ENCODE results near the gene RANBP10. TPM values are rescaled to one million over a fixed set of nuclear protein-coding genes. Genes with fewer than 3 reads are reported as not detected.

Gene RANBP10
- total and polyA plus RNA-seq, 2 of the 13 experiments (the other 11 are each of a cell fraction or from before 2014, with no cell fraction given) = 9.2 to 22.7 TPM

DNA sequence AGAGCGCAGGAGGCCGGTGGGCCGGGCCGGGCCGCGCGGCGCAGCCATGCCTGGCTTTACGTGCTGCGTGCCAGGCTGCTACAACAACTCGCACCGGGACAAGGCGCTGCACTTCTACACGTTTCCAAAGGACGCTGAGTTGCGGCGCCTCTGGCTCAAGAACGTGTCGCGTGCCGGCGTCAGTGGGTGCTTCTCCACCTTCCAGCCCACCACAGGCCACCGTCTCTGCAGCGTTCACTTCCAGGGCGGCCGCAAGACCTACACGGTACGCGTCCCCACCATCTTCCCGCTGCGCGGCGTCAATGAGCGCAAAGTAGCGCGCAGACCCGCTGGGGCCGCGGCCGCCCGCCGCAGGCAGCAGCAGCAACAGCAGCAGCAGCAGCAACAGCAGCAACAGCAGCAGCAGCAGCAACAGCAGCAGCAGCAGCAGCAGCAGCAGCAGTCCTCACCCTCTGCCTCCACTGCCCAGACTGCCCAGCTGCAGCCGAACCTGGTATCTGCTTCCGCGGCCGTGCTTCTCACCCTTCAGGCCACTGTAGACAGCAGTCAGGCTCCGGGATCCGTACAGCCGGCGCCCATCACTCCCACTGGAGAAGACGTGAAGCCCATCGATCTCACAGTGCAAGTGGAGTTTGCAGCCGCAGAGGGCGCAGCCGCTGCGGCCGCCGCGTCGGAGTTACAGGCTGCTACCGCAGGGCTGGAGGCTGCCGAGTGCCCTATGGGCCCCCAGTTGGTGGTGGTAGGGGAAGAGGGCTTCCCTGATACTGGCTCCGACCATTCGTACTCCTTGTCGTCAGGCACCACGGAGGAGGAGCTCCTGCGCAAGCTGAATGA lies 36.4 kb upstream of the RANBP10 start (continued):
- TF ChIP-seq MXD4 (CRISPR knock-in tag; IDR thresholded peaks at IDR 0.05) (0 out of 2 replicates have a peak, but pooled peaks have one; percentile 61), RXRB (CRISPR knock-in tag; IDR thresholded peaks at IDR 0.05; ENCODE audit: borderline replicate concordance) (peak; percentile 32), DMAP1 (CRISPR knock-in tag; IDR thresholded peaks at IDR 0.05) (peak; percentile 72), ZNF232 (CRISPR knock-in tag; IDR thresholded peaks at IDR 0.05; ENCODE audit: borderline replicate concordance) (no peak), MATR3 (CRISPR knock-in tag; IDR thresholded peaks at IDR 0.05) (no peak), WIZ (CRISPR knock-in tag; IDR thresholded peaks at IDR 0.05) (no peak), HOXA9 (CRISPR knock-in tag; IDR thresholded peaks at IDR 0.05; ENCODE audit: borderline replicate concordance) (peak; percentile 75), ONECUT2 (CRISPR knock-in tag; IDR thresholded peaks at IDR 0.05) (peak; percentile 54), ZFP36L2 (CRISPR knock-in tag; IDR thresholded peaks at IDR 0.05) (no peak)
- TF ChIP-seq, protein P1, sequence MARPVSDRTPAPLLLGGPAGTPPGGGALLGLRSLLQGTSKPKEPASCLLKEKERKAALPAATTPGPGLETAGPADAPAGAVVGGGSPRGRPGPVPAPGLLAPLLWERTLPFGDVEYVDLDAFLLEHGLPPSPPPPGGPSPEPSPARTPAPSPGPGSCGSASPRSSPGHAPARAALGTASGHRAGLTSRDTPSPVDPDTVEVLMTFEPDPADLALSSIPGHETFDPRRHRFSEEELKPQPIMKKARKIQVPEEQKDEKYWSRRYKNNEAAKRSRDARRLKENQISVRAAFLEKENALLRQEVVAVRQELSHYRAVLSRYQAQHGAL (CRISPR knock-in tag; IDR thresholded peaks at IDR 0.05; ENCODE audit: not compliant biosample characterization) = no peak
- TF ChIP-seq, protein P2, sequence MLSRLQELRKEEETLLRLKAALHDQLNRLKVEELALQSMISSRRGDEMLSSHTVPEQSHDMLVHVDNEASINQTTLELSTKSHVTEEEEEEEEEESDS (CRISPR knock-in tag; IDR thresholded peaks at IDR 0.05; ENCODE audit: borderline replicate concordance) = 0 out of 2 replicates have a peak, but pooled peaks have one; percentile 3
- TF ChIP-seq, protein P3, sequence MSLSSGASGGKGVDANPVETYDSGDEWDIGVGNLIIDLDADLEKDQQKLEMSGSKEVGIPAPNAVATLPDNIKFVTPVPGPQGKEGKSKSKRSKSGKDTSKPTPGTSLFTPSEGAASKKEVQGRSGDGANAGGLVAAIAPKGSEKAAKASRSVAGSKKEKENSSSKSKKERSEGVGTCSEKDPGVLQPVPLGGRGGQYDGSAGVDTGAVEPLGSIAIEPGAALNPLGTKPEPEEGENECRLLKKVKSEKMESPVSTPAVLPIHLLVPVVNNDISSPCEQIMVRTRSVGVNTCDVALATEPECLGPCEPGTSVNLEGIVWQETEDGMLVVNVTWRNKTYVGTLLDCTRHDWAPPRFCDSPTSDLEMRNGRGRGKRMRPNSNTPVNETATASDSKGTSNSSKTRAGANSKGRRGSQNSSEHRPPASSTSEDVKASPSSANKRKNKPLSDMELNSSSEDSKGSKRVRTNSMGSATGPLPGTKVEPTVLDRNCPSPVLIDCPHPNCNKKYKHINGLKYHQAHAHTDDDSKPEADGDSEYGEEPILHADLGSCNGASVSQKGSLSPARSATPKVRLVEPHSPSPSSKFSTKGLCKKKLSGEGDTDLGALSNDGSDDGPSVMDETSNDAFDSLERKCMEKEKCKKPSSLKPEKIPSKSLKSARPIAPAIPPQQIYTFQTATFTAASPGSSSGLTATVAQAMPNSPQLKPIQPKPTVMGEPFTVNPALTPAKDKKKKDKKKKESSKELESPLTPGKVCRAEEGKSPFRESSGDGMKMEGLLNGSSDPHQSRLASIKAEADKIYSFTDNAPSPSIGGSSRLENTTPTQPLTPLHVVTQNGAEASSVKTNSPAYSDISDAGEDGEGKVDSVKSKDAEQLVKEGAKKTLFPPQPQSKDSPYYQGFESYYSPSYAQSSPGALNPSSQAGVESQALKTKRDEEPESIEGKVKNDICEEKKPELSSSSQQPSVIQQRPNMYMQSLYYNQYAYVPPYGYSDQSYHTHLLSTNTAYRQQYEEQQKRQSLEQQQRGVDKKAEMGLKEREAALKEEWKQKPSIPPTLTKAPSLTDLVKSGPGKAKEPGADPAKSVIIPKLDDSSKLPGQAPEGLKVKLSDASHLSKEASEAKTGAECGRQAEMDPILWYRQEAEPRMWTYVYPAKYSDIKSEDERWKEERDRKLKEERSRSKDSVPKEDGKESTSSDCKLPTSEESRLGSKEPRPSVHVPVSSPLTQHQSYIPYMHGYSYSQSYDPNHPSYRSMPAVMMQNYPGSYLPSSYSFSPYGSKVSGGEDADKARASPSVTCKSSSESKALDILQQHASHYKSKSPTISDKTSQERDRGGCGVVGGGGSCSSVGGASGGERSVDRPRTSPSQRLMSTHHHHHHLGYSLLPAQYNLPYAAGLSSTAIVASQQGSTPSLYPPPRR (CRISPR knock-in tag; IDR thresholded peaks at IDR 0.05; ENCODE audit: borderline replicate concordance) = no peak
- TF ChIP-seq, protein P4, sequence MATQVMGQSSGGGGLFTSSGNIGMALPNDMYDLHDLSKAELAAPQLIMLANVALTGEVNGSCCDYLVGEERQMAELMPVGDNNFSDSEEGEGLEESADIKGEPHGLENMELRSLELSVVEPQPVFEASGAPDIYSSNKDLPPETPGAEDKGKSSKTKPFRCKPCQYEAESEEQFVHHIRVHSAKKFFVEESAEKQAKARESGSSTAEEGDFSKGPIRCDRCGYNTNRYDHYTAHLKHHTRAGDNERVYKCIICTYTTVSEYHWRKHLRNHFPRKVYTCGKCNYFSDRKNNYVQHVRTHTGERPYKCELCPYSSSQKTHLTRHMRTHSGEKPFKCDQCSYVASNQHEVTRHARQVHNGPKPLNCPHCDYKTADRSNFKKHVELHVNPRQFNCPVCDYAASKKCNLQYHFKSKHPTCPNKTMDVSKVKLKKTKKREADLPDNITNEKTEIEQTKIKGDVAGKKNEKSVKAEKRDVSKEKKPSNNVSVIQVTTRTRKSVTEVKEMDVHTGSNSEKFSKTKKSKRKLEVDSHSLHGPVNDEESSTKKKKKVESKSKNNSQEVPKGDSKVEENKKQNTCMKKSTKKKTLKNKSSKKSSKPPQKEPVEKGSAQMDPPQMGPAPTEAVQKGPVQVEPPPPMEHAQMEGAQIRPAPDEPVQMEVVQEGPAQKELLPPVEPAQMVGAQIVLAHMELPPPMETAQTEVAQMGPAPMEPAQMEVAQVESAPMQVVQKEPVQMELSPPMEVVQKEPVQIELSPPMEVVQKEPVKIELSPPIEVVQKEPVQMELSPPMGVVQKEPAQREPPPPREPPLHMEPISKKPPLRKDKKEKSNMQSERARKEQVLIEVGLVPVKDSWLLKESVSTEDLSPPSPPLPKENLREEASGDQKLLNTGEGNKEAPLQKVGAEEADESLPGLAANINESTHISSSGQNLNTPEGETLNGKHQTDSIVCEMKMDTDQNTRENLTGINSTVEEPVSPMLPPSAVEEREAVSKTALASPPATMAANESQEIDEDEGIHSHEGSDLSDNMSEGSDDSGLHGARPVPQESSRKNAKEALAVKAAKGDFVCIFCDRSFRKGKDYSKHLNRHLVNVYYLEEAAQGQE (IDR thresholded peaks at IDR 0.05; ENCODE audit: borderline replicate concordance in 1 of 2, low read depth in 1 of 2, low read length in 2 of 2) = no peak
- TF ChIP-seq, protein P5, sequence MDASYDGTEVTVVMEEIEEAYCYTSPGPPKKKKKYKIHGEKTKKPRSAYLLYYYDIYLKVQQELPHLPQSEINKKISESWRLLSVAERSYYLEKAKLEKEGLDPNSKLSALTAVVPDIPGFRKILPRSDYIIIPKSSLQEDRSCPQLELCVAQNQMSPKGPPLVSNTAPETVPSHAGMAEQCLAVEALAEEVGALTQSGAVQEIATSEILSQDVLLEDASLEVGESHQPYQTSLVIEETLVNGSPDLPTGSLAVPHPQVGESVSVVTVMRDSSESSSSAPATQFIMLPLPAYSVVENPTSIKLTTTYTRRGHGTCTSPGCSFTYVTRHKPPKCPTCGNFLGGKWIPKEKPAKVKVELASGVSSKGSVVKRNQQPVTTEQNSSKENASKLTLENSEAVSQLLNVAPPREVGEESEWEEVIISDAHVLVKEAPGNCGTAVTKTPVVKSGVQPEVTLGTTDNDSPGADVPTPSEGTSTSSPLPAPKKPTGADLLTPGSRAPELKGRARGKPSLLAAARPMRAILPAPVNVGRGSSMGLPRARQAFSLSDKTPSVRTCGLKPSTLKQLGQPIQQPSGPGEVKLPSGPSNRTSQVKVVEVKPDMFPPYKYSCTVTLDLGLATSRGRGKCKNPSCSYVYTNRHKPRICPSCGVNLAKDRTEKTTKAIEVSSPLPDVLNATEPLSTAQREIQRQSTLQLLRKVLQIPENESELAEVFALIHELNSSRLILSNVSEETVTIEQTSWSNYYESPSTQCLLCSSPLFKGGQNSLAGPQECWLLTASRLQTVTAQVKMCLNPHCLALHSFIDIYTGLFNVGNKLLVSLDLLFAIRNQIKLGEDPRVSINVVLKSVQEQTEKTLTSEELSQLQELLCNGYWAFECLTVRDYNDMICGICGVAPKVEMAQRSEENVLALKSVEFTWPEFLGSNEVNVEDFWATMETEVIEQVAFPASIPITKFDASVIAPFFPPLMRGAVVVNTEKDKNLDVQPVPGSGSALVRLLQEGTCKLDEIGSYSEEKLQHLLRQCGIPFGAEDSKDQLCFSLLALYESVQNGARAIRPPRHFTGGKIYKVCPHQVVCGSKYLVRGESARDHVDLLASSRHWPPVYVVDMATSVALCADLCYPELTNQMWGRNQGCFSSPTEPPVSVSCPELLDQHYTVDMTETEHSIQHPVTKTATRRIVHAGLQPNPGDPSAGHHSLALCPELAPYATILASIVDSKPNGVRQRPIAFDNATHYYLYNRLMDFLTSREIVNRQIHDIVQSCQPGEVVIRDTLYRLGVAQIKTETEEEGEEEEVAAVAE (CRISPR knock-in tag; IDR thresholded peaks at IDR 0.05; ENCODE audit: borderline replicate concordance) = no peak

Data from HepG2 (cell line).